Uterus (tissue), 2 donors: ENCODE data around the gene HNRNPL.

Source experiments
- CTCF ChIP-seq, 4 experiments: fragments of 200-600 bp in 2 of 4; fragments of 450-650 bp in 2 of 4; sonication (generic) in 2 of 4; IDR thresholded peaks; one replicate each; pipeline ENCODE4 v1.5.1; 2016 to 2019; ENCODE audit warnings: antibody characterized with exemption in 4 of 4, mild to moderate bottlenecking in 2 of 4, moderate library complexity in 1 of 4
- POLR2A ChIP-seq, 2 donors: fragments of 450-650 bp; IDR thresholded peaks; one replicate each; pipeline ENCODE4 v1.6.1; 2016; ENCODE audit warnings: antibody characterized with exemption in 2 of 2, mild to moderate bottlenecking in 1 of 2, moderate library complexity in 1 of 2

GRCh38 chr19:38816131-38816750, 33.5 kb downstream of the HNRNPL start:
- TF ChIP-seq CTCF (IDR thresholded peaks at IDR 0.05) (no peak), POLR2A (IDR thresholded peaks at IDR 0.05) (no peak)
